Type B pancreatic cell (in vitro differentiated cells): Measurements from ENCODE around the gene HMG20B. TPM values are rescaled to one million over a fixed set of nuclear protein-coding genes. Genes with fewer than 3 reads are reported as not detected.
"Not testable (repeated sequence)": the region's sequence is repeated elsewhere in the genome, so short reads cannot be mapped to it uniquely, and the experiment has no call there.

Experiments used
- DNase-seq: peaks from one replicate; pipeline ENCODE4 v3.0.0; 2021; ENCODE audit warnings: mixed read lengths; ENCODE audit not compliant: unreplicated experiment; ENCODE audit errors: extremely low spot score
- H3K27ac Mint-ChIP-seq: 2 replicates; pipeline ENCODE4 v1.8.0; 2021; ENCODE audit warnings: mild to moderate bottlenecking, mixed read lengths
- H3K27me3 Mint-ChIP-seq: 2 replicates; pipeline ENCODE4 v1.8.0; 2021; ENCODE audit warnings: mixed read lengths
- H3K36me3 Mint-ChIP-seq: 2 replicates; pipeline ENCODE4 v1.8.0; 2021; ENCODE audit warnings: mixed read lengths
- H3K4me1 Mint-ChIP-seq: one replicate; pipeline ENCODE4 v1.8.0; 2021; ENCODE audit warnings: mixed read lengths; ENCODE audit not compliant: unreplicated experiment
- H3K4me3 Mint-ChIP-seq: 2 replicates; pipeline ENCODE4 v1.8.0; 2021; ENCODE audit warnings: mild to moderate bottlenecking, mixed read lengths
- H3K9me3 Mint-ChIP-seq: 2 replicates; pipeline ENCODE4 v1.8.0; 2021; ENCODE audit warnings: mixed read lengths
- CTCF ChIP-seq: fragments of 200-600 bp; sonication (generic); conservative IDR thresholded peaks from 2 replicates; pipeline ENCODE4 v1.5.0; 2021; ENCODE audit warnings: antibody characterized with exemption, mild to moderate bottlenecking
- total RNA-seq: library from RNA; stranded (reverse); gene quantifications from 2 replicates; pipeline ENCODE4 v1.2.1, GENCODE V29; 2021; ENCODE audit warnings: low replicate concordance

Gene HMG20B
- total RNA-seq, 1 donor from 2014 or later = 78.3 TPM

GRCh38 chr19:3527238-3527910, 45.4 kb upstream of the HMG20B start:
- Mint-ChIP-seq H3K4me3 (no peak overlapping the region), H3K9me3 (no peaks in the 10 kb centered on the region), H3K4me1 (no peaks in the 10 kb centered on the region), H3K27ac (no peak overlapping the region), H3K36me3 (no peaks in the 10 kb centered on the region), H3K27me3 (no peaks in the 10 kb centered on the region)
- DNase-seq = no peak
- TF ChIP-seq CTCF = no peak

- DNase-seq = no peak
- Mint-ChIP-seq H3K36me3 (no peaks in the 10 kb centered on the region), H3K4me3 (no peak overlapping the region), H3K27me3 (no peaks in the 10 kb centered on the region), H3K9me3 (no peaks in the 10 kb centered on the region), H3K27ac (no peak overlapping the region), H3K4me1 (no peaks in the 10 kb centered on the region)
- no peak for TF ChIP-seq CTCF
Measured at GRCh38 chr19:3528080-3528479, 44.7 kb upstream of the HMG20B start.

- Mint-ChIP-seq H3K27ac (no peak overlapping the region), H3K9me3 (no peaks in the 10 kb centered on the region), H3K36me3 (no peaks in the 10 kb centered on the region), H3K4me1 (no peaks in the 10 kb centered on the region), H3K4me3 (no peak overlapping the region), H3K27me3 (no peaks in the 10 kb centered on the region)
- no peak for DNase-seq
- no peak for TF ChIP-seq CTCF
Measured at GRCh38 chr19:3528539-3529211, 44.1 kb upstream of the HMG20B start.

GRCh38 chr19:3529299-3529698, 43.4 kb upstream of the HMG20B start:
- not testable (repeated sequence) for H3K9me3 Mint-ChIP-seq, H3K36me3 Mint-ChIP-seq, H3K4me3 Mint-ChIP-seq, H3K27ac Mint-ChIP-seq, H3K4me1 Mint-ChIP-seq, H3K27me3 Mint-ChIP-seq, DNase-seq

GRCh38 chr19:3530389-3530788, 42.4 kb upstream of the HMG20B start:
- no peaks in the 10 kb centered on the region for H3K27me3 Mint-ChIP-seq
- no peak overlapping the region for H3K27ac Mint-ChIP-seq
- no peak overlapping the region for H3K4me3 Mint-ChIP-seq
- H3K36me3 Mint-ChIP-seq = no peaks in the 10 kb centered on the region
- DNase-seq = no peak
- H3K9me3 Mint-ChIP-seq = no peaks in the 10 kb centered on the region
- no peak for TF ChIP-seq CTCF
- H3K4me1 Mint-ChIP-seq = no peaks in the 10 kb centered on the region

GRCh38 chr19:3531716-3532115, 41.0 kb upstream of the HMG20B start:
- Mint-ChIP-seq H3K27me3 (no peaks in the 10 kb centered on the region), H3K27ac (no peak overlapping the region), H3K4me1 (no peaks in the 10 kb centered on the region), H3K36me3 (no peaks in the 10 kb centered on the region), H3K9me3 (no peaks in the 10 kb centered on the region), H3K4me3 (no peak overlapping the region)
- TF ChIP-seq CTCF = no peak
- DNase-seq = no peak
